GM13976 (cell line): ENCODE data around the gene MPP2.

Experiments
- DNase-seq: peaks from one replicate; pipeline ENCODE4 v3.0.0; 2012; ENCODE audit warnings: low spot score
- in situ Hi-C: fragments of 300-500 bp; cut with MboI; formaldehyde crosslinking; loops from one replicate; pipeline ENCODE4 v1.12.0; 2022; ENCODE audit warnings: low sequenced_read_pairs, mixed read lengths, inconsistent platforms; ENCODE audit not compliant: unreplicated experiment
- TF ChIP-seq, protein P1 (sequence below): IDR thresholded peaks from 2 replicates; pipeline ENCODE4 v1.5.1; 2012; ENCODE audit warnings: borderline replicate concordance, mild to moderate bottlenecking; ENCODE audit not compliant: insufficient read depth; ENCODE audit errors: extremely low read depth, missing control alignments, control extremely low read depth

MPP2 gene

GRCh38 chr17:43913584-43913983, 6.2 kb upstream of the MPP2 start:
- no peak for DNase-seq
- TF ChIP-seq, protein P1, sequence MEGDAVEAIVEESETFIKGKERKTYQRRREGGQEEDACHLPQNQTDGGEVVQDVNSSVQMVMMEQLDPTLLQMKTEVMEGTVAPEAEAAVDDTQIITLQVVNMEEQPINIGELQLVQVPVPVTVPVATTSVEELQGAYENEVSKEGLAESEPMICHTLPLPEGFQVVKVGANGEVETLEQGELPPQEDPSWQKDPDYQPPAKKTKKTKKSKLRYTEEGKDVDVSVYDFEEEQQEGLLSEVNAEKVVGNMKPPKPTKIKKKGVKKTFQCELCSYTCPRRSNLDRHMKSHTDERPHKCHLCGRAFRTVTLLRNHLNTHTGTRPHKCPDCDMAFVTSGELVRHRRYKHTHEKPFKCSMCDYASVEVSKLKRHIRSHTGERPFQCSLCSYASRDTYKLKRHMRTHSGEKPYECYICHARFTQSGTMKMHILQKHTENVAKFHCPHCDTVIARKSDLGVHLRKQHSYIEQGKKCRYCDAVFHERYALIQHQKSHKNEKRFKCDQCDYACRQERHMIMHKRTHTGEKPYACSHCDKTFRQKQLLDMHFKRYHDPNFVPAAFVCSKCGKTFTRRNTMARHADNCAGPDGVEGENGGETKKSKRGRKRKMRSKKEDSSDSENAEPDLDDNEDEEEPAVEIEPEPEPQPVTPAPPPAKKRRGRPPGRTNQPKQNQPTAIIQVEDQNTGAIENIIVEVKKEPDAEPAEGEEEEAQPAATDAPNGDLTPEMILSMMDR = no peak
- in situ Hi-C loops = no loop called here

- TF ChIP-seq, protein P1 = no peak
- in situ Hi-C loops = no loop called here
- DNase-seq = no peak
These were observed 5.4 kb upstream of the MPP2 start for GRCh38 chr17:43912635-43913304.

DNA sequence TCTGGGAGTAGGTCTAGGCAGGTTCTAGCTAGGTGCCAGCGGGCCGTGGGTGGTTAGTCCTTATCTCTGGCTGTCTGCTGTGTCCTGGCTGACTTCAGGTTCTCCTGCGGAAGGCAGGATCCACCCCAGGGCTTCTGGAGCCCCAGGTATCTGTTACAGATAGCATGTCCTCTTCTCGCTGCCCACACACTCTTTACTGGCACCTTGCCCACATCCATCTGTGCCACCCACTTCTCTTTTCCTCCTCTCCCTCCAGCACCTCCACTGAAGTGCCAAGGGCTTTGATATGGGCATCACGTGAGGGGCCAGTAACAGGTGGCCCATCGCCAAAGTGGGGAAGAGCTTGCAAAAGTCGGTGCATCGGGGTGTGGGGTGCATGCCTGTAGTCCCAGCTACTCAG, 4.6 kb upstream of the MPP2 start:
- TF ChIP-seq, protein P1 = no peak
- in situ Hi-C loops = no loop called here

DNA sequence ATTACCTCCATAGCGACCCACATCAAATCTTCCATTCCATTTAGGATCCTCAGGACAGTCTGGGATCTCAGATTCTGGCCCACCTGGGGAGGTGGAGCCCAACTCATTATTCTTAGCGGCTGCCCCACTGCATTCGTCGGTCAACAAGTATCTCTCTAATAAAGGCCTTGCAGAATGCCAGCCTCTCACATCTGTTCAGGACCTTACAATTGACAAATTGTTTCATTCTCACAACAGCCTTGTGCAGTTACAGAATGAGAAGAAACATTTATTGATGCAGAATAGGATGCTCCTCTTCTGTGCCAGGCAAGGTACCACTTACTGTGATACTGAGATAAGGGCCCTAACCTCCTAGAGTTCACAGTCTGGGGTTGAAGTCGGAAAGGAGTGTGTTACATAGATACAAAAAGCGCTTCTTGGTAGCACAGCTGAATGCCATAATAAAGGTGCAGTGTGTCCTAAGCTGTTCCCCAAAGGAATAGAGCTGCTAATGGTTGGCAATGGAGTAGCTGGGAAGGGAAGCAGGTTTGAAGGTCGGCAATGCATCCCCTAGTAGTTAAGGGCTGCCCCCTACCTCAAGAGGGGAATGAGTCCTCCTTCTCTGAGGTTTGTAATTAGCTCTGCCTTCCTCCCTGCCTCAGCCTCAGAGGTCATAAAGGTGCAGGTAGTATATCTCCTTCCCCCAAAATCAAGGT, 2.3 kb upstream of the MPP2 start:
- TF ChIP-seq, protein P1 = no peak
- in situ Hi-C loops = no loop called here
- no peak for DNase-seq

More for the DNA sequence above, 4.6 kb upstream of the MPP2 start:
- no peak for DNase-seq

- in situ Hi-C loops = no loop called here
- TF ChIP-seq, protein P1 = no peak
- DNase-seq = no peak
These were observed 824 bp upstream of the MPP2 start for GRCh38 chr17:43907998-43908721.

GRCh38 chr17:43906951-43907424, 348 bp downstream of the MPP2 start:
- no peak for DNase-seq
- TF ChIP-seq, protein P1 = no peak
- in situ Hi-C loops = no loop called here
